Iris pigment epithelial cell (primary cell): Measurements from ENCODE around the gene UVSSA.

Source experiments
- DNase-seq: peaks from one replicate; pipeline ENCODE4 v3.0.0-alpha.2; 2011; ENCODE audit warnings: low read depth

The UVSSA gene

DNA sequence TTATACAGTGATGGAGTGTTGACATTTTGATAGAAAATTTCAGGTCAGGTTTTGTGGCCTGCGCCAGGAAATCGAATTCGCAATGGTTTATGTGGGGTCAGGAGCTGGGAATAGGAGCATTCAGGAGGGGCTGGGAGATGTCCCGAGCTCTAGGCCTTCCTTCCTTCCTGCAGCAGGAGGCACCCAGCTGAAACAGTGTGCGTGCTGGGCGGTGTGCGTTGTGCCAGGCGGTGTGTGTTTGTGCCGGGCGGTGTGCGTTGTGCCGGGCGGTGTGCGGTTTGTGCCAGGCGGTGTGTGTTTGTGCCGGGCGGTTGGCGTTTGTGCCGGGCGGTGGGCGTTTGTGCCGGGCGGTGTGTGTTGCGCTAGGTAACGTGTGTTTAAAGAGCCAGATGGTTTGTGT is 1.7 kb downstream of the UVSSA start:
- DNase-seq = no peak

DNA sequence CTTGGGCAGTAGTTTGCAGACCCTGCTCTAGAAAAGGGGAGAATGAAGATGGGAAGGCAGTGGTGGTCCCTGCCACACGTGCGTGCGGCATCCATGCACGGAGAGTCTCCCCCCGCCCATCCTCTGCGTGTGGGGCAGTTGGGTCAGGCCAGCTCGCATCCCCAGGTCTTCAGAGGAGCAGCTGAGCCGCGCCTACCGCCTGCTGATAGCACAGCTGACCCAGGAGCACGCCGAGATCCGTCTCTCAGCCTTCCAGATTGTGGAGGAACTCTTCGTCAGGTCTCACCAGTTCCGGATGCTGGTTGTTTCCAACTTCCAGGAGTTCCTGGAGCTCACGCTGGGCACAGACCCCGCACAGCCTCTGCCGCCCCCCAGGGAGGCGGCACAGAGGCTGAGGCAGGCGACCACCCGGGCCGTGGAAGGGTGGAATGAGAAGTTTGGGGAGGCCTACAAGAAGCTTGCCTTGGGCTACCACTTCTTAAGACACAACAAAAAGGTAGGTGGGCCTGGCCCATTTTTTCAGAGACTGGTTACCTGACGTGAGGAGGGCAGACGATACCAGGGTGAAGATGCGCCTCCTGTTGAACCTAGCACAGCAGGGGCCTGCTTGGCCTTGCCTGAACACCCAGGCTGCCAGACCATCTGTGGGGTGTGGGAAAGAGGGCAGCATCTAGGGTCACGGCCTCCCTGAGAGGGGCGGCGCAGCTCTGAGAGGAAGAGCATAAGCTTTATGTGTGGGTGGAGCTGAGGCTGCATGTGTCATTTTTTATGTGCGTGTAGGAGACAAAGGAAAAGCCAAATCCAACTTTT is 2.6 kb downstream of the UVSSA start:
- DNase-seq = no peak

DNA sequence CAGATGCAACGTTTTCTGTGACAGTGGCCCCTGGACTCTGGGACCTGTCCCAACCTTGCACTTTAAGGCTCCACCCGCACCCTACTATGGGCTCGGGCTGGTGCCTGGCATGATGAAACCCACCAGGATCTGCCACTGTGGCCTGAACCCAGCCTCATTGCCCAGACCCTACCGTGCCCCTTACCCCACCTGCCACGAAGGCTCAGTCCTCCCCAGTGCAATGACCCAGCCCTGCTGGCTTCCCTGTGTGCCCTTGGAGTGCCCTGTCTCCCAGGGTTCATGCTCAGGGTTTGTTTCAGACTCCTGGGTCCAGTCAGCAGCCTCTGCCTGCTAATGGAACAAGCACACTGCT is 3.1 kb downstream of the UVSSA start:
- no peak for DNase-seq

DNA sequence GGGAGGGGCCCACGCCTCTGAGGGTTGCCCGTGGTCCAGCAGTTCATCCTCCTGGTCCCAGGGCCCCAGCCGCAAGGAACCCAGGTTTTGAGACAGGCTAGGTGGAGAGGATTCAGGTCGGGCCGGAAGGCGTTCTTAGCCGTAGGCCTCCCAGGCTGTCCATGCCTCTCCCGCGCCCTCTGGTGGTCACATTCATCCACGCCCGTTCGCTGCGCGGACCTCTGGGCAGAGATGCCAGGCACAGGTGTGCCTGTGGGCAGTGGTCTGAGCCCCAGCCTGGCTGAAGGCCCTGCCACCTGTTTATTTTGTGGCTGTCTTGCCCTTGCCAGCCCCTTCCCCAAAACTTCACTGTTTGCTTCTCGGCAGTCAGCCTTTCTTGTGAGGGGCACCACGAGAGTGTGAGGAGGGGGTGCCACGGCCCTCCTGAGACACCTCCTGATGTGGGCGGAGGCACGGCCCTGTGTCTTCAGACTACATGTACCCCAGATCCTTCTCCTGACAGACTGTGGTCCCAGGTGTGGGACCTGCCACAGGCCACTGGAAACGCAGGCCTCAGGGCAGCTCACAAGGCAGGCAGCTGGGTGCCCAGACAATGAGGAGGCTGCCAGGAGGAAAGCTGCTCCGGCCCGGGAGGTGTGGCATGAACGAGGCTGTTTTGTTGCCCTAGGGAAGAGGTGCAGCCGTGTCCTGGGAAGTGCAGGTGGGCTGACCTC is 5.0 kb downstream of the UVSSA start:
- DNase-seq = peak; percentile 65

DNA sequence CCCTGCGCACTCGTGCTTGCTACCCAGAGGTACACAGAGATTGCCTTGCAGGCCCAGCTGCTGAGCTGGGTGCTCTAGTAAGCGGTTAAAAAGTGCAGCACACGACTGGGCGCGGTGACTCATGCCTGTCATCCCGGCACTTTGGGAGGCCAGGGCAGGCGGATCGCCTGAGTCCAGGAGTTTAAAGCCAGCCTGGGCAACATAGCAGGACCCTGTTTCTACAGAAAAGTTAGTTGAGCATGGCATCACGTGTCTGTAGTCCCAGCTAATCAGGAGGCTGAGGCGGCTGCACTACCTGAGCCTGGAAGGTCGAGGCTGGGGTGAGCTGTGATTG is 5.5 kb downstream of the UVSSA start:
- DNase-seq = peak; percentile 8

DNA sequence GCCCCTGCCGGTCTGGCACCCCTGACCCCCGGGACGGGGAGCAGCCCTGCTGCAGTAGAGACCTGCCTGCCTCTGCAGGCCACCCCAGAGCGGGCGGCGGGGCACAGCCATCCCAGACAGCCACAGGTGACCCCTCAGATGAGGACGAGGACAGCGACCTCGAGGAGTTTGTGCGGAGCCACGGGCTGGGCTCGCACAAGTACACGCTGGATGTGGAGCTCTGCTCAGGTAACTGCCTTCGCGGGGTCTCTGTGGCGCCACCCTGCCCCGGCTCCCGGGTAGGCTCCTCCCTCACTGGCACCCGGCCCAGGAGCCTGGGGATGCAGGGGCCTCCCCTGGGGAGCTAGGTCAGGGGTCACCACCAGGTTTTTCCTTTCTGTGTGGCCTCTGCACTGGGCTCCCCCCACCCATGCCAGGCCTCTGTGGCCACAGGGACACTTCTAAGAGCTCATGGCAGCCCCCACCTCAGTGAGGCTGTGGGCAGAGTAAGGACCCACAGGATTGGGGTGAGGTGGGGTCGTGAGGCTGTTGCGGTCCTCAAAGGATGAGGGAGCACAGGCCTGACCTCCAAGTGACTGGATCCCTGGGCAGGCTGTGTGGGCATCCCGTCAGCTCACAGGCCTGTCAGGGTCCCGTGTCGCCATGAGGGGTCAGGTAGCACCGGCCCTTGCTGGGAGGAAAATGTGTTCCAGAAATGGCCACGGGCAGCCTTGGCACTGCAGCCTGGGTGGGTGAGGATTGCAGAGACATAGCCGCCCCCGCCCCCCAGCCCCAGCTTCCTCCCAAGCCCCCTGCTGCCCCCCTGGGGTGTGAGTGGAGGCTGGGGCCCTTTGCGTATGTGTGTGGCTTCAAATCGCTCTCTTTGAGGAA is 6.4 kb downstream of the UVSSA start:
- DNase-seq = no peak

DNA sequence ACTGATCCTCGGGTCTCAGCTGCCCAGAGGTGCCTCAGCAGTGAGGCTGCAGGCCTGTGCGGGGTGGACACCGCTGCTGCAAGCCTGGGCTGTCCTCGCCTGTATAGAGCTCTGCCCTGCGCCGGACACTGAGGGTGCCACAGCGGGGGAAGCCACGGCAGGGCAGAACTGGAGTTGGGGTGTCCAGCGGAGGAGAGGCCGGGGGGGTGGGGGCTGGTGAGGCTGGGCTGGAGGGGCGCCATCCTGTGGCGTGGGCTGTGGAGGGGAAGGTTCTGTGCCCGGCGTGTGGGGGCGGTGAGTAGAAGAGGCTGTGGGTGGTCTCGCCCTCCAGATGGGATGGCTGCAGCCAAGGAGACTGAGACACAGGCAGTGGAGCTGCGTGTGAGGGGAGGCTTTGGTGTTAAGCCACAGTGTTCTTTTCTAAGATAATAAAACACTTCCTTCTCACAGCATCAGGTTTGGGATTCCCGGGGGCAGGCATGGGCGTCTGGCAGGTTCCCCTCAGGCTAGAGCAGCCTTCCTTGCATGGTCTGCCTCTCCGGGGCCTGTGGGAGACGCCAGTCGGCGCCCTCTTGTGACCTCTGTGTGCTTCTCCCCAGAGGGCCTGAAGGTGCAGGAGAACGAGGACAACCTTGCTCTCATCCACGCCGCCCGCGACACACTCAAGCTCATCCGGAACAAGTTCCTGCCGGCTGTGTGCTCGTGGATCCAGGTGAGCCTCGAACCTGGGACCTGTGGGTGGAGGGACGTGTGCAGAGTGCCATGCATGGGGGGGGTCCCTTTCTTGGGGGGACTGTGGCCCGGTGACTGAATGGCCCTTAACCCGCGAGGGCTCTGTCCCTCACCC is 7.4 kb downstream of the UVSSA start:
- no peak for DNase-seq

DNA sequence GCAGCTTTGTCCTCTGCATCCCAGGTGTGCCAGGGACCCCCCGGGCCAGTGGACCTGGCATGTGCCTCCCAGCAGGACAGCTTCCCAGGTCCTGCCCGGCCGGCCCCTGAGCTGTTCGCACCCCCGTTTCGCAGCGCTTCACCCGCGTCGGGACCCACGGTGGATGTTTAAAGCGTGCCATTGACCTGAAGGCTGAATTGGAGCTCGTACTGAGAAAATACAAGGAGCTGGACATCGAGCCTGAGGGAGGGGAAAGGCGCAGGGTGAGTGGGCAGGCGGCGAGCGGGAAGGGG is 7.9 kb downstream of the UVSSA start:
- DNase-seq = no peak

DNA sequence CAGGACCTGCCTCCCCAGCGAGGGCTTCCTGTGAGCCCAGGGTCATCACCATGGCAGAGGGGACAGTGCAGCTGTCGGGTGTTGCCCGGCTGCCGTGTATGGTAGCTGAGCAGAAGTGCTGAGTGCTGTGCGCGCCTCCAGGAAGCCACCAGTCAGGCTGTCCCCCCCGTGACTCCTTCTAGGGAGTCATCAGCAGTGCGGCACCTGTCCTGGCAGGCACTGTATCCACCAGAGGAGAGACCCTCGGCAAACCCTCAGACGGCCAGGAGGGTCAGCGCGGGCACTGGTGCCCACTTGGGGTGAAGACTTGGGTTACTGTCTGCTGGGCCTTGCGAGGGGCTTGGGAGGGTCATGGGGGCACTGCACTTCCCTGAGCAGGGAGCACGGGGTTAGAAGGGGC is 8.4 kb downstream of the UVSSA start:
- no peak for DNase-seq

DNA sequence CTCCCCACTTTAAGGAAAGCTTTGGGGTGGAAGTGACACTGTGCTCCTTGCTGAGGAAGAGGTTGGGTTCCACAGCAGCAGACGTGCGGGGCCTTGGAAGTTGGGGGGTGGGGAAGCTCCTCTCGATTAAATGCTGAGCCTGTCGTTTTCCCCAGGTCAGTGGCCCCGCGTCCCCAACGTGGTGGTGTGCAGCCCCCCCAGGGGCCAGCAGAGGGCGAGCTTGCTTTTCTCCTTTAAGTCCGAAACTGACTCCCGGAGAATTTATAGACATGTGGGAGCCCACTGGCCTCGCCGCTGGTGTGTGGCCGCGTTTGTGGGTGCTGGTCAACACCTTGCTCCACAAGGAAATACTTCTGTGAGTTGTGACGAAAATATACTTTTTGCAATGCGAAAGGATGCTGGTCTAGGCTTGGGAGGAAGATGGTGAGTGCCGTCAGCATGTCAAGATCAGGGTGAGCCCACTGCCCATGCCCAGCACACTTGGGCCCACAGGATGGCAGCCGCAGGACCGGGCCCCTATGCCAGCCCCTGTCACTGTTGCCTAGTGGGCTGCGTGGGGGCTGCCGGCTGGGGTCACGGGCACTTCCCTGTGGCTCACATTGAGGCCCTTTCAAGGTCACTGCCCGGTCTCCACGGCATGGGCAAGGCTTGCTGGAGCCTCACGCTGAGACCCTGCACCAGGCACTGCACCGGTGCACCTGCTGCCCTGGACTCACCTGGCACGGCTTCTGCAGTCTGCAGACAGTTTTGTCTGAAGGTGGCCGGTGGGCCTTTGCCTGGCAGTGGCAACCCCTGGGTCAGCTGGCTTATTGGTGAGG is 9.4 kb downstream of the UVSSA start:
- peak; percentile 52 for DNase-seq

DNA sequence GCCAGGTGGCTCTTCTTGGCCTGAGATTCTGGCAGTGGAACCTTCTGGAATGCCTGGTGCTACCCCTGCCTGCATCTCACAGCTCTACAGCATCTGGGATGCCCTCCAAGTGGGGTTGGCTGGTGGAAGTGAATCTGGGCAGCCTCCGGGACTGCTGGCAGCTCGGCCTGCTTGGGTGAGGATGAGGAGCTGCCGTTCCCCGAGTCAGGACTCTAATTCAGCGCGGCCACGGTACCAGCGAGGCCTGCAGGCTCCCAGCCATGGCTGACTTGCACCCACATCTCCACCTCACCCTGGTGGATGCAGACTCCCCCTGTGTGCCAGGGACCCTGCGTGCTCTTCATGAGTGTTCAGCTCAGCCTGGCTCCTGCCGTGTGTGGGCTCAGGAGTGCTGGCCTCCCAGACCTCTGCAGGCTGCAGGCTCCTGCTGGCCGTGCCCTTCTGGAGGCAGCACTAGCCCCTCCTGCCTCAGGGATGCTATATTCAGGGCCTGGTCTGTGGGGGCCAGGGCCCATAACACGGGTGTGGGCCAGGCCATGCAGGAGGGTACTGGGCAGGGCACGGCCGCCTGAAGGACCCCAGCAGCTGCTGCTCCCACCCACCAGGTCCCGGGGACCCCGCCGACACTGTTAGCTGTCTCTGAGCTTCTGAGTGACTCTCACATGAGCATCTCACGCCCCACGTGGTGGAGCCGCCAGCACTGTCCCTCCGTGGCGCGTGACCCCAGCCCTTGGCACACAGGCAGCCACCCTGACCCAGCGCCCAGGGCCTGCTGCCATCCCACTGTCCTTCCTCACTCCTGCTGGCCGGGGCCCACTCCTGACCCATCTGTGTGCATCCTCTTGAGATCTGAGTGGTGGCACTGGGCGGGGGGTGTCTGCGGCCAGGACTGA is 10.6 kb downstream of the UVSSA start:
- DNase-seq = no peak

DNA sequence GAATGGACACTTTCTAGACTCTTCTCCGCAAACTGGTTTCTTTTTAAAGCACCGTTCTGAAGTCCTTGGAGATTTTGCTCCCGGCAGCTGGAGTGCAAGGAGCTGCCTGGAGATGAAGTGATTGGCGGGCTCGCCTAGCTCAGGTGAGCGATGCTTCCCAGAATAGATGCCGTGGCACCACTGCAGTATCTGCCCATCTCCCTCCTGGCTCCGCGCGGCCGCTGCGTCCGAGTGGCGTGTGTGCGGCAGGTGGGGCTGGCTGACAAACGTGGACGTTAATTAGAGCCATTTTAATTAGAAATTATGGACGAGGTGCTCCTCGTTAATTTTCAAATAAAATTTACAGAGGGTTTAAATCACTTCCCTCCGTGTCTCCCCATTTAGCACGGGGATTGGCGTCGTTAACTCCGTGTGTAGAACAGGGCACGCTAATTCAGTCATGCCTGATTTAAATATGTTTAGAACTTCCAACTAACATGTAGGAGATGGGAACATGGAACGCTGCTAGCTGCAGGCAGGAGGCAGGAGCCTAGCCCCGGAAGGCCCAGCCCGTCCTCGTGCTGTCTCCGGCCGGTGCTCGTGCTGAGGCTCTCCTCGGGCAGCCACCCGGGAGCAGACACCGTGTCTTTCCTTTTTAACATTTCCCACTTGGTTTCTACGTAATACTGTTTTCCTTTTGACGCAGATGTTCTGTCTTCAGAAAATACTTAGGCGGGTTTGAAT is 11.6 kb downstream of the UVSSA start:
- no peak for DNase-seq

DNA sequence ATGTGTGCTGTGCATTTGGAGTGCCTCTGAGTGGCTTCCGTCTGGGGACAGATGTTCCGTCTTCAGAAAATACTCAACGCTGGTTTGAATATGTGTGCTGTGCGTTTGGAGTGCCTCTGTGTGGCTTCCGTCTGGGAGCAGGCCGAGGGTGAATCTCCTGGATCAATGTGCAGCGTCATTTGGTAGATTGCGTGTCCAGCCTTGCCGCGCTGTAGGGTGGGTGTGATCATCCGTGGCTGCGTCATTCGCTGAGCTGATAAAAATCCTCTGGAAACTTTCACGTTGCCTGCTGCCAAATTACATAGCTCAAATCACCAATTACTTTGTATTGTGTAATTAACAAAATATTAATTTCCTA is 12.1 kb downstream of the UVSSA start:
- DNase-seq = no peak

DNA sequence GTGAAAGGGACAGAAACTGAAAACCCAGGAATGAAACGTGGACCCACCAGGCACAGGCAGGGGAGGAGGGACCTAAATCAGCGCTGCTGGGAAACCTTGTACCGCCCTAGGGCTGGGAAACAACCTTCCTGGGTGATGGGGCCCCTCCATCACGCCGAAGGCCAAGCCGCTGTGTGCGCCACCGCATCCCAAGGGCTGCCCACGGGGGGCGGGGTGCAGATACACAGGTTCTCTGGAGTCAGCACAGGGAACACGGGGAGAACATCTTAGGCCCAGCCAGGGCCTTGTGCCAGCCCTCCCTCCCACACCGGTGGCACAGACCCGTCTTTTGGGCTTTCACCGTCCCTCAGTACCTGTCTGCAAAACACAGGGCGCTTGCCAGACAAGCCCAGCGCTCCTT is 13.0 kb downstream of the UVSSA start:
- no peak for DNase-seq

DNA sequence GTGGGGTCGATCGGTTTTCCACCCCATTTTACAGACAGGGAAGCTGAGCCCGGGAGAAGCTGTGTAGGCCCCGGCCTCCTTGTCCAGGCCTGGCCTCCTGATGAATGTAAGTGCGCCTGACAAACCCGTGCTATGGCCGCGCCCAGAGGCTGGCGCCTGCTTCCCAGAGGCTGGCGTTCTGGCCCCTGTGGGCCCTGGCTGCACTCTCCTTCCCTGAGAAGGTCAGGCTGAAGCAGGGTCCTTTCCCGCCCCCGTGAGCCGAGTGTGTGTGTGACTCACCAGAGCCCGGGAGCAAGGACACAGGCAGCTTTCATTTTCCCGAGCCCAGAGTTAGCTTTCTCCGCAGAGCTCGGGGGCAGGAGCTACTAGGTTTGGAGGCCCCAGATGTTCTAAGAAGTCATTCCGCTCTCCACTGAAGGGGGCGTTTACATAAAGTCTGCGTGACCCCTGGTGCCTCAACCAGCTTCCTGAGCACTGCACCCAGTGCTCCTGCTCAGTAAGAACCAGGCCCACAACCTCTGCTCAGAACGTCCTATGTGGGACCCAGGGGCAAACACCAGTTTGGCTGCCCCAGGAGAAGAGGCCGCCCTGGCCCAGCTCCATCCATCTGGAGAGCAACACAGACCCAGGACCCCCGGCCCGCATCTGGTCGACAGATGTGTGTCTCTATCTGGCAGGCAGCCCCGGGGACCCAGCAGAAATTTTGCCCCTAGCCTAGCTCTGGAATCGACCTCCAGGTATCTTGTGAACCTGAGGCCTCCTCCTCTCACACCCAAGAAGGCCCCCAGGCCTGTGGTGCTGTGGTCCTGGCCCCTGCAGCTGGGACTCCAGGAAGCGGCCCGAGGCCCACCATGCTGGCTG is 13.6 kb downstream of the UVSSA start:
- DNase-seq = peak; percentile 67

DNA sequence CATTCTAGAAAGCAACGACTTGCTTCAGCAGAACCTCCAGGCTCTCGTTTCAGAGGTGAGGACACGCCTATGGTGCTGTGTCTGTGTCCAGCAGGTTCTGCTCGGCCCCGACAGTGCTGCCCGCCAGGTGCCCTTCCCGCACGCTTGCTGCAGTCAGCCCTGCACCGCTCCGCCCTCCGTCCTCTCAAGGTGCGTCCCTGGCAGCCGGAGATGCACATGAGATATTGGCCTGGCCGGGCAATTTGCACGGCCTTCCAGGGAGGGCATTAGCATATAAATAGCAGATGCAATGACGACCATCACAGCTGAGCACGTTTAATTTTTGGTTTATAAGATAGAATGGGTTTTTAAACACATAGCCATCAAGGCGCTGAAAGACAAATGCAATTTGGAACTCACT is 14.4 kb downstream of the UVSSA start:
- DNase-seq = no peak

DNA sequence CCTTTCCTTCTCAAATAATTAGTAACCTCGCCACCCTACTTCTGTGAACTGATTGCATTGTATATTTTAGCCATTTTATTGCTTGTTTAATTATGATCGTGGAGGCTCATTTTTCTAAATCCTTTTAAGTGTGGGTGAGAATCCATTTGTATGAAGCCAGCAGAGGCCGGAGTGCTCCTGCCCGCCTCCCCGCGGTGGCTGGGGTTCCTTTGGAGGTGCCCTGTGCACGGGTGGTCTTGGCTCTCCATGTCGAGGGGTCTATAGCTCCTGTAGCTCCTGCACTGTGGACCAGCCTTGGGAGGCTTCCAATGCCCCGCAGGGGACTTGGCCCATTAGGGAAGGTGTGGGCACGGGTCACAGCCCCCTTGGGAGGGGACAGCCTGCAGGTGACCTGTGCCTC is 15.0 kb downstream of the UVSSA start:
- DNase-seq = no peak

DNA sequence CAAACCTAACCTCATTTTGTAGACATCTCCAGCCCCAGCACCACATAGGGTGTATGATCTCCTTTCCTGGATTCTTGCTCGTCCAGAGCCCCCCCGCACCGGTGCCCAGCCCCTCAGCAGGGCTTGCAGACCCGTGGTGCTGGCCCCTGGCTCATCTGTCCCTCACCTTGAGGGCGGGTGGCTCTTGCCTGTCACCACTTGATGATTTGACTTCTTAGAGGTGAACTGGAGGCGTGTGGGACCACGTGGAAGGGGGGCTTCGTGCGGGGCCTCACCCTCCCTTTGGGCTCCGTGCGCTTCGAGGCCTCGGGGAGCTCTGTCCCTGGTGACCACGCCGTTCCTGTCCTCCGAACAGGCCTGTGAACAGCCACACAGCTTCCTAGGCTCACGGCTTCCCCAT is 15.5 kb downstream of the UVSSA start:
- no peak for DNase-seq

DNA sequence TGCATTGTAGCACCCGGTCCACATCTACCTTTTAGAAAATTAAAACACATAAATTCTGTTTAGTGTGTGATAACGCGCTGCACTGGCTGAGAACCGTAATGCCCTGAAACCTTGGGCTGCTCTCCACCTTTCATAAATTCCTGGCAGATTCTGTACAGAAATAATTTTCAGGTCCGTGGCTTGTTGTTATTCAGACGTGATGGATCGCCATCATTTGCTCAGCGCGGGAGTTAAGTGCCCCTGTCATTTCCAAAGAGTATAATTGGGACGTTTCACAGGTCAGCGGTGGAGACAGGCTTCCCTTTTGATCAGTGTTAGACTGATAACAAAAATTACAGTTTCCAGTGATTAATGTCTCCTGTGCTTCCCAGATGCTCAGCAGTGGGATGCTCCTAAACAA is 16.5 kb downstream of the UVSSA start:
- no peak for DNase-seq
